RPMI7951 (cell line): ENCODE data around the gene TFF2. TPM values are rescaled to one million over a fixed set of nuclear protein-coding genes. Genes with fewer than 3 reads are reported as not detected.
A peak's percentile ranks its signal among the peaks of the same experiment; 100 is the strongest.

Source experiments
- DNase-seq: peaks from one replicate; pipeline ENCODE4 v3.0.0-alpha.2; 2012; ENCODE audit warnings: low read depth
- total RNA-seq: library from RNA; depleted of rRNA; stranded (reverse); fragments of >200 nt; shearing (Covaris generic); gene quantifications from 2 replicates; pipeline ENCODE4 v1.2.3, GENCODE V29; 2014; rRNA removed

TFF2 gene
- total RNA-seq: not detected in 2 replicates

GRCh38 chr21:42350927-42351426, at the start of gene TFF2:
TSS of gene TFF2 (minus strand) at chr21:42350994. CDS start at chr21:42350957, 37 bp downstream.
- no peak for DNase-seq

- DNase-seq: peak; percentile 50
Measured at GRCh38 chr21:42400525-42400924, 49.7 kb upstream of the TFF2 start.

GRCh38 chr21:42398436-42399028, 47.7 kb upstream of the TFF2 start:
- no peak for DNase-seq

- DNase-seq: no peak
Measured at GRCh38 chr21:42397746-42398394, 47.1 kb upstream of the TFF2 start.

- DNase-seq: no peak
Measured at GRCh38 chr21:42396799-42397745, 46.3 kb upstream of the TFF2 start.

- DNase-seq: peak; percentile 22
Measured at GRCh38 chr21:42395905-42396651, 45.3 kb upstream of the TFF2 start, which contains the start of gene TMPRSS3. TSS of gene TMPRSS3 (minus strand) at chr21:42396052. CDS start at chr21:42395417, 635 bp downstream.

GRCh38 chr21:42395302-42395701, 44.5 kb upstream of the TFF2 start:
- no peak for DNase-seq

- DNase-seq: no peak
Measured at GRCh38 chr21:42393443-42393950, 42.7 kb upstream of the TFF2 start.

- no peak for DNase-seq
Measured at GRCh38 chr21:42392731-42393442, 42.1 kb upstream of the TFF2 start.

GRCh38 chr21:42391297-42391696, 40.5 kb upstream of the TFF2 start:
- DNase-seq: no peak

GRCh38 chr21:42390696-42391095, 39.9 kb upstream of the TFF2 start:
- DNase-seq: no peak

- no peak for DNase-seq
Measured at GRCh38 chr21:42390193-42390592, 39.4 kb upstream of the TFF2 start.

- DNase-seq: no peak
Measured at GRCh38 chr21:42389449-42389835, 38.6 kb upstream of the TFF2 start.

- no peak for DNase-seq
Measured at GRCh38 chr21:42388740-42389448, 38.1 kb upstream of the TFF2 start.

GRCh38 chr21:42387843-42388340, 37.1 kb upstream of the TFF2 start:
- no peak for DNase-seq

GRCh38 chr21:42387164-42387563, 36.4 kb upstream of the TFF2 start:
- DNase-seq: no peak

- DNase-seq: no peak
Measured at GRCh38 chr21:42386034-42386591, 35.3 kb upstream of the TFF2 start.

- DNase-seq: no peak
Measured at GRCh38 chr21:42385619-42386018, 34.8 kb upstream of the TFF2 start.

- no peak for DNase-seq
Measured at GRCh38 chr21:42384989-42385388, 34.2 kb upstream of the TFF2 start.
